GM23248 (cell line): ENCODE data around the gene FBLIM1. TPM values are rescaled to one million over a fixed set of nuclear protein-coding genes. Genes with fewer than 3 reads are reported as not detected.
A peak's percentile ranks its signal among the peaks of the same experiment; 100 is the strongest.

Experiments
- DNase-seq: peaks from one replicate; pipeline ENCODE4 v3.0.0-alpha.2; 2015
- H2AFZ ChIP-seq: fragments of 200-600 bp; sonication (generic); 2 replicates; pipeline ENCODE4 v1.6.1; 2016; ENCODE audit warnings: antibody characterized with exemption
- H3F3A ChIP-seq: fragments of 200-600 bp; sonication (generic); 2 replicates; pipeline ENCODE4 v1.6.1; 2016; ENCODE audit warnings: mild to moderate bottlenecking, antibody characterized with exemption, mixed run types; ENCODE audit not compliant: insufficient read depth
- H3K27ac ChIP-seq: fragments of 200-600 bp; sonication (generic); 2 replicates; pipeline ENCODE4 v1.5.1; 2016; ENCODE audit warnings: mild to moderate bottlenecking
- H3K27me3 ChIP-seq: fragments of 200-600 bp; sonication (generic); replicated peaks from 2 replicates; pipeline ENCODE4 v1.6.1; 2016; ENCODE audit warnings: mild to moderate bottlenecking; ENCODE audit not compliant: insufficient read depth
- H3K36me3 ChIP-seq: fragments of 200-600 bp; sonication (generic); 2 replicates; pipeline ENCODE4 v1.6.1; 2016; ENCODE audit warnings: low read depth, mild to moderate bottlenecking
- H3K4me1 ChIP-seq: fragments of 200-600 bp; sonication (generic); 2 replicates; pipeline ENCODE4 v1.6.1; 2016; ENCODE audit warnings: mild to moderate bottlenecking; ENCODE audit not compliant: insufficient read depth
- H3K4me2 ChIP-seq: fragments of 200-600 bp; sonication (generic); one replicate; pipeline ENCODE4 v1.6.1; 2016; ENCODE audit warnings: mild to moderate bottlenecking; ENCODE audit not compliant: unreplicated experiment
- H3K4me3 ChIP-seq: fragments of 200-600 bp; sonication (generic); 2 replicates; pipeline ENCODE4 v1.5.1; 2016; ENCODE audit warnings: mild to moderate bottlenecking
- H3K79me2 ChIP-seq: fragments of 200-600 bp; sonication (generic); 2 replicates; pipeline ENCODE4 v1.6.1; 2016; ENCODE audit warnings: mild to moderate bottlenecking; ENCODE audit not compliant: insufficient read depth
- H3K9ac ChIP-seq: fragments of 200-600 bp; sonication (generic); 2 replicates; pipeline ENCODE4 v1.6.1; 2016; ENCODE audit warnings: mild to moderate bottlenecking
- H3K9me2 ChIP-seq: fragments of 200-600 bp; sonication (generic); 2 replicates; pipeline ENCODE4 v1.6.1; 2016; ENCODE audit warnings: mixed run types, mild to moderate bottlenecking, moderate library complexity; ENCODE audit not compliant: insufficient read depth
- H3K9me3 ChIP-seq: fragments of 200-600 bp; sonication (generic); one replicate; pipeline ENCODE4 v1.6.1; 2017; ENCODE audit warnings: low read depth
- H4K20me1 ChIP-seq: fragments of 200-600 bp; sonication (generic); 2 replicates; pipeline ENCODE4 v1.6.0; 2016; ENCODE audit not compliant: insufficient read depth
- EZH2 ChIP-seq: fragments of 200-600 bp; sonication (generic); IDR thresholded peaks from 2 replicates; pipeline ENCODE4 v1.6.1; 2018; ENCODE audit warnings: antibody characterized with exemption, mild to moderate bottlenecking; ENCODE audit not compliant: insufficient read depth, poor library complexity, severe bottlenecking
- EZH2phosphoT487 ChIP-seq: fragments of 200-600 bp; sonication (generic); IDR thresholded peaks from 2 replicates; pipeline ENCODE4 v1.6.1; 2018; ENCODE audit warnings: antibody characterized with exemption, moderate library complexity, mild to moderate bottlenecking, low read depth; ENCODE audit not compliant: insufficient read depth
- WGBS, 2 experiments: methylation state at CpG; one replicate each; pipeline ENCODE4 v1.1.6; 2015 to 2017; ENCODE audit warnings: low lambda C conversion rate in 2 of 2, low coverage in 1 of 2; ENCODE audit errors: missing lambda C conversion rate in 2 of 2; 5-methylcytosine and 5-hydroxymethylcytosine counted together
- in situ Hi-C: fragments of 300-500 bp; cut with MboI; formaldehyde crosslinking; loops from 2 replicates; pipeline ENCODE4 v1.15.0; 2020
- polyA plus RNA-seq: library from polyadenylated mRNA; unstranded; fragments of >200 nt; fragmentation: Nextera tagmentation; extraction: Ambion mirVana; gene quantifications from 2 replicates; pipeline ENCODE4 v1.2.1, GENCODE V29; 2016
- total RNA-seq: library from RNA; depleted of rRNA; stranded (reverse); fragments of >200 nt; shearing (Covaris generic); gene quantifications from 2 replicates; pipeline ENCODE4 v1.2.3, GENCODE V29; 2014

FBLIM1 gene
- total and polyA plus RNA-seq, 2 experiments from 2014 or later = 63.3 to 69.9 TPM

GRCh38 chr1:15808955-15809354, 50.4 kb downstream of the FBLIM1 start:
- Histone ChIP-seq H3K9ac (no peak overlapping the region), H4K20me1 (no peaks in the 10 kb centered on the region), H3K9me3 (no peaks in the 10 kb centered on the region), H3K79me2 (no peaks in the 10 kb centered on the region), H3K36me3 (no peaks in the 10 kb centered on the region), H3F3A (0 out of 2 replicates have a peak, but pooled peaks cover 3% of the 10 kb centered on the region), H3K27me3 (no peaks in the 10 kb centered on the region), H3K4me2 (no peak overlapping the region), H2AFZ (no peak overlapping the region), H3K4me3 (no peak overlapping the region), H3K9me2 (no peaks in the 10 kb centered on the region), H3K27ac (no peak overlapping the region), H3K4me1 (no peaks in the 10 kb centered on the region)
- WGBS, 2 experiments = 83 to 100% methylated on average over 1 of the region's 1 CpG
- no peak for DNase-seq
- no peak for TF ChIP-seq EZH2
- TF ChIP-seq EZH2phosphoT487 = no peak
- in situ Hi-C loops = no loop called here

GRCh38 chr1:15810073-15810472, 51.5 kb downstream of the FBLIM1 start:
- Histone ChIP-seq H3K79me2 (no peaks in the 10 kb centered on the region), H2AFZ (no peak overlapping the region), H4K20me1 (no peaks in the 10 kb centered on the region), H3K9me3 (no peaks in the 10 kb centered on the region), H3K9me2 (no peaks in the 10 kb centered on the region), H3K4me1 (no peaks in the 10 kb centered on the region), H3F3A (0 out of 2 replicates have a peak, but pooled peaks cover 3% of the 10 kb centered on the region), H3K27me3 (no peaks in the 10 kb centered on the region), H3K9ac (no peak overlapping the region), H3K4me2 (no peak overlapping the region), H3K36me3 (no peaks in the 10 kb centered on the region), H3K27ac (no peak overlapping the region), H3K4me3 (no peak overlapping the region)
- in situ Hi-C loops = loop anchor here (5.0 kb wide), 1 partner anchor 187 kb away; no protein-coding TSS in a partner anchor
- TF ChIP-seq EZH2 = no peak
- no peak for TF ChIP-seq EZH2phosphoT487
- no peak for DNase-seq
- 18 to 33% methylated on average over 1 of the region's 1 CpG for WGBS, 2 experiments

GRCh38 chr1:15816674-15817073, 58.1 kb downstream of the FBLIM1 start:
- WGBS, 2 experiments = 24 to 30% methylated on average over 5 of the region's 5 CpGs
- peaks cover 6% of the 10 kb centered on the region; the same call in 1 of the 2 replicates for H3F3A ChIP-seq
- H3K79me2 ChIP-seq = no peaks in the 10 kb centered on the region
- no peak for TF ChIP-seq EZH2
- no peak for TF ChIP-seq EZH2phosphoT487
- H3K9me2 ChIP-seq = no peaks in the 10 kb centered on the region
- H4K20me1 ChIP-seq = no peaks in the 10 kb centered on the region
- H3K9me3 ChIP-seq = no peaks in the 10 kb centered on the region
- peak; percentile 34 for DNase-seq
- in situ Hi-C loops = no loop called here
- H3K9ac ChIP-seq = no peak overlapping the region
- H3K4me3 ChIP-seq = no peak overlapping the region
- H3K4me1 ChIP-seq = peaks cover 10% of the 10 kb centered on the region
- no peaks in the 10 kb centered on the region for H3K36me3 ChIP-seq
- H2AFZ ChIP-seq = peak overlapping the region; percentile 1; the same call in 1 of the 2 replicates
- no peaks in the 10 kb centered on the region for H3K27me3 ChIP-seq
- H3K27ac ChIP-seq = no peak overlapping the region
- H3K4me2 ChIP-seq = no peak overlapping the region

GRCh38 chr1:15820478-15820877, 61.9 kb downstream of the FBLIM1 start:
- no peaks in the 10 kb centered on the region for H3K79me2 ChIP-seq
- no peak overlapping the region for H3K27ac ChIP-seq
- H3K9me2 ChIP-seq = no peaks in the 10 kb centered on the region
- WGBS, 2 experiments = 60 to 70% methylated on average over 3 of the region's 3 CpGs
- peaks cover 10% of the 10 kb centered on the region for H3K4me1 ChIP-seq
- H3K27me3 ChIP-seq = no peaks in the 10 kb centered on the region
- H3F3A ChIP-seq = peaks cover 6% of the 10 kb centered on the region; the same call in 1 of the 2 replicates
- TF ChIP-seq EZH2 (no peak), EZH2phosphoT487 (no peak)
- H3K9ac ChIP-seq = no peak overlapping the region
- H3K9me3 ChIP-seq = no peaks in the 10 kb centered on the region
- H4K20me1 ChIP-seq = no peaks in the 10 kb centered on the region
- DNase-seq = peak; percentile 74
- no peaks in the 10 kb centered on the region for H3K36me3 ChIP-seq
- in situ Hi-C loops = no loop called here
- H2AFZ ChIP-seq = no peak overlapping the region
- no peak overlapping the region for H3K4me3 ChIP-seq
- no peak overlapping the region for H3K4me2 ChIP-seq

- peak; percentile 42 for DNase-seq
- no peaks in the 10 kb centered on the region for H4K20me1 ChIP-seq
- H3K36me3 ChIP-seq = no peaks in the 10 kb centered on the region
- peaks cover 8% of the 10 kb centered on the region for H3K4me1 ChIP-seq
- in situ Hi-C loops = no loop called here
- H3K27ac ChIP-seq = peak overlapping the region; percentile 4
- no peak for TF ChIP-seq EZH2
- TF ChIP-seq EZH2phosphoT487 = no peak
- peak overlapping the region; percentile 8 for H3K4me2 ChIP-seq
- no peaks in the 10 kb centered on the region for H3K9me2 ChIP-seq
- H3K4me3 ChIP-seq = no peak overlapping the region
- no peaks in the 10 kb centered on the region for H3K79me2 ChIP-seq
- peak overlapping the region; percentile 57; the same call in 1 of the 2 replicates for H2AFZ ChIP-seq
- H3K9ac ChIP-seq = no peak overlapping the region; the same call in 1 of the 2 replicates
- no peaks in the 10 kb centered on the region for H3K9me3 ChIP-seq
- H3K27me3 ChIP-seq = no peaks in the 10 kb centered on the region
- H3F3A ChIP-seq = peaks cover 9% of the 10 kb centered on the region
Observed at GRCh38 chr1:15825800-15826199, 67.2 kb downstream of the FBLIM1 start.
